Liver (tissue), 9 donors: ENCODE measurements around the gene CHRNB2. TPM values are rescaled to one million over a fixed set of nuclear protein-coding genes. Genes with fewer than 3 reads are reported as not detected.

ENCODE experiments used
- DNase-seq: peaks from one replicate; pipeline ENCODE4 v3.0.0-alpha.2; 2017; ENCODE audit warnings: low spot score
- H3K27ac ChIP-seq, 2 donors: one replicate each; pipeline ENCODE4 v1.7.0; 2013; ENCODE audit warnings: inconsistent platforms in 2 of 2, low read length in 2 of 2, control low read depth in 1 of 2, low read depth in 1 of 2, mild to moderate bottlenecking in 1 of 2
- H3K27me3 ChIP-seq, 4 donors: one replicate each; pipeline versions ENCODE4 v1.6.1 to v1.7.0; 2013; ENCODE audit warnings: low read length in 3 of 4, inconsistent platforms in 1 of 4, mild to moderate bottlenecking in 1 of 4, moderate library complexity in 1 of 4; ENCODE audit not compliant: control insufficient read depth in 4 of 4, insufficient read depth in 4 of 4
- H3K36me3 ChIP-seq, 4 donors: one replicate each; pipeline versions ENCODE4 v1.6.1 to v1.7.0; 2013; ENCODE audit warnings: low read length in 3 of 4, mild to moderate bottlenecking in 3 of 4, low read depth in 1 of 4, moderate library complexity in 1 of 4; ENCODE audit not compliant: control insufficient read depth in 4 of 4, insufficient read depth in 3 of 4
- H3K4me1 ChIP-seq, 4 donors: one replicate each; pipeline versions ENCODE4 v1.6.1 to v1.7.0; 2013; ENCODE audit warnings: low read length in 3 of 4, mild to moderate bottlenecking in 3 of 4, moderate library complexity in 1 of 4; ENCODE audit not compliant: control insufficient read depth in 4 of 4, insufficient read depth in 4 of 4
- H3K4me3 ChIP-seq, 3 donors: one replicate each; pipeline versions ENCODE4 v1.6.1 to v1.7.0; 2013; ENCODE audit warnings: low read length in 3 of 3, control low read depth in 1 of 3, low read depth in 1 of 3, mild to moderate bottlenecking in 1 of 3
- H3K9ac ChIP-seq, 2 donors: one replicate each; pipeline ENCODE4 v1.7.0; 2013; ENCODE audit warnings: low read length in 2 of 2, mild to moderate bottlenecking in 2 of 2, moderate library complexity in 2 of 2, control low read depth in 1 of 2, low read depth in 1 of 2
- H3K9me3 ChIP-seq, 4 donors: one replicate each; pipeline versions ENCODE4 v1.6.1 to v1.7.0; 2013; ENCODE audit warnings: low read length in 3 of 4; ENCODE audit not compliant: control insufficient read depth in 4 of 4
- CTCF ChIP-seq: fragments of 150-350 bp; IDR thresholded peaks from 2 replicates; pipeline ENCODE4 v1.5.1; 2017; ENCODE audit warnings: improper control_type of control experiment, low read depth, low read length; ENCODE audit not compliant: missing input control
- EGR1 ChIP-seq, 2 donors: IDR thresholded peaks; 2 replicates each; pipeline ENCODE4 v1.6.1; 2016 to 2018; ENCODE audit warnings: antibody characterized with exemption in 2 of 2, low read depth in 2 of 2
- FOXA1 ChIP-seq: IDR thresholded peaks from 2 replicates; pipeline ENCODE4 v1.6.1; 2016; ENCODE audit warnings: antibody characterized with exemption
- GABPA ChIP-seq, 2 donors: IDR thresholded peaks in 1 of 2; conservative IDR thresholded peaks in 1 of 2; 2 replicates each; pipeline ENCODE4 v1.6.1; 2016; ENCODE audit warnings: antibody characterized with exemption in 2 of 2, mild to moderate bottlenecking in 1 of 2, moderate library complexity in 1 of 2
- HNF4G ChIP-seq: IDR thresholded peaks from 2 replicates; pipeline ENCODE4 v1.6.1; 2016; ENCODE audit warnings: antibody characterized with exemption
- JUND ChIP-seq, 2 donors: IDR thresholded peaks; 2 replicates each; pipeline ENCODE4 v1.6.1; 2016; ENCODE audit warnings: antibody characterized with exemption in 2 of 2
- MAX ChIP-seq: IDR thresholded peaks from 2 replicates; pipeline ENCODE4 v1.6.1; 2016; ENCODE audit warnings: antibody characterized with exemption
- NR2F2 ChIP-seq: IDR thresholded peaks from 2 replicates; pipeline ENCODE4 v1.6.1; 2016; ENCODE audit warnings: antibody characterized with exemption
- RAD21 ChIP-seq, 2 donors: IDR thresholded peaks; 2 replicates each; pipeline ENCODE4 v1.6.1; 2016; ENCODE audit warnings: antibody characterized with exemption in 2 of 2, mild to moderate bottlenecking in 2 of 2
- REST ChIP-seq: IDR thresholded peaks from 2 replicates; pipeline ENCODE4 v1.6.1; 2016; ENCODE audit warnings: antibody characterized with exemption, mild to moderate bottlenecking
- RXRA ChIP-seq, 2 donors: IDR thresholded peaks; 2 replicates each; pipeline ENCODE4 v1.6.1; 2017 to 2018; ENCODE audit warnings: antibody characterized with exemption in 2 of 2, mild to moderate bottlenecking in 1 of 2
- SP1 ChIP-seq: IDR thresholded peaks from 2 replicates; pipeline ENCODE4 v1.6.1; 2018; ENCODE audit warnings: antibody characterized with exemption, mild to moderate bottlenecking
- TAF1 ChIP-seq: conservative IDR thresholded peaks from 2 replicates; pipeline ENCODE4 v1.6.1; 2016; ENCODE audit warnings: antibody characterized with exemption, mild to moderate bottlenecking
- YY1 ChIP-seq: IDR thresholded peaks from 2 replicates; pipeline ENCODE4 v1.6.1; 2016; ENCODE audit warnings: antibody characterized with exemption, mild to moderate bottlenecking
- ZBTB33 ChIP-seq: IDR thresholded peaks from 2 replicates; pipeline ENCODE4 v1.6.1; 2016; ENCODE audit warnings: antibody characterized with exemption
- WGBS: extraction: QIAGEN DNeasy Blood & Tissue Kit; methylation state at CpG from one replicate; pipeline ENCODE4 v1.1.7; 2013; 5-methylcytosine and 5-hydroxymethylcytosine counted together
- polyA plus RNA-seq, 2 donors: library from polyadenylated mRNA; stranded (reverse) in 1 of 2; unstranded in 1 of 2; fragments of 200-250 nt in 1 of 2; fragments of >200 nt in 1 of 2; fragmentation: Nextera tagmentation in 1 of 2; extraction: Ambion mirVana in 1 of 2; gene quantifications; one replicate each; pipeline versions ENCODE4 v1.2.1 to v1.2.3, GENCODE V29; 2013 to 2015
- total RNA-seq, 2 donors: library from RNA; depleted of rRNA; stranded (reverse); fragments of >200 nt; gene quantifications; one replicate each; pipeline ENCODE4 v1.2.3, GENCODE V29; 2014
- TF ChIP-seq, protein P1 (sequence below): IDR thresholded peaks from 2 replicates; pipeline ENCODE4 v1.6.1; 2016; ENCODE audit warnings: antibody characterized with exemption
- donor health status: healthy.
- donor health status: healthy.
- donor health status: healthy.
- donor health status: healthy.
- donor health status: healthy.

CHRNB2 gene
- total and polyA plus RNA-seq, 4 donors, result under 0.01 to 0.06 (median 0.01) TPM; not detected in 1

DNA sequence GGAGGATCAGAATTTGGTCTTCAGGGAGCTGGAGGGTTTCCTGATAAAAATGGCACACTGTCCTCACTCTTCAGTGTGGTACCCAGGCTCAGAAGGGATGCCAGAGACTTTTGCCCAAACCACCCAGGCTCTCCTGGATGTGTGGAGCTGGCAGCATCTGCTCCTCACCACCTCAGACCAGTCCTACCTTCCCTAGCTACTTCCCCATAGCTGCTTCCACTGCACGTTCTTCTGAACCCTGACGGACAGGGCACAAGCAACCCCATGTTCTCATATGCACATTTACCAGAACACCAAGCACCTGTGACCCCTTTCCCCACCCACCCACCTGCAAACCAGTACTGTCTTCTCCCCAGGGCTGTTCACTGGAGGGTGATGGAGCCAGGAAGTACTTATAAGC, 35.7 kb downstream of the CHRNB2 start:
- no peak overlapping the region for H3K27ac ChIP-seq

More for the DNA sequence above, 35.7 kb downstream of the CHRNB2 start:
- H3K27me3 ChIP-seq, result no peaks in the 10 kb centered on the region
- 73% methylated on average over 2 of the region's 2 CpGs for WGBS
- H3K36me3 ChIP-seq, result peaks cover 7 to 36% (median 26%) of the 10 kb centered on the region in 4 donors
- peaks cover 1 to 37% (median 19%) of the 10 kb centered on the region in 4 donors for H3K4me1 ChIP-seq
- H3K4me3 ChIP-seq, result no peak overlapping the region
- no peak overlapping the region for H3K9ac ChIP-seq
- no peak for DNase-seq
- TF ChIP-seq RXRA (IDR thresholded peaks at IDR 0.05) (no peak), CTCF (no peak), NR2F2 (no peak), FOXA1 (no peak), EGR1 (IDR thresholded peaks at IDR 0.05; ENCODE audit: low read depth in 2 of 2) (no peak), TAF1 (no peak), YY1 (no peak), RAD21 (IDR thresholded peaks at IDR 0.05) (no peak), SP1 (no peak), REST (no peak), ZBTB33 (no peak), JUND (IDR thresholded peaks at IDR 0.05) (no peak), HNF4G (no peak), GABPA (IDR thresholded peaks at IDR 0.05 in 1 of 2, conservative IDR thresholded peaks at IDR 0.05 in 1 of 2) (no peak), MAX (no peak)
- TF ChIP-seq, protein P1, sequence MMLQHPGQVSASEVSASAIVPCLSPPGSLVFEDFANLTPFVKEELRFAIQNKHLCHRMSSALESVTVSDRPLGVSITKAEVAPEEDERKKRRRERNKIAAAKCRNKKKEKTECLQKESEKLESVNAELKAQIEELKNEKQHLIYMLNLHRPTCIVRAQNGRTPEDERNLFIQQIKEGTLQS, result no peak
- H3K9me3 ChIP-seq, result no peaks in the 10 kb centered on the region
